Pons (tissue), 1 donor: ENCODE data around the gene TRIP6.
"Not testable (repeated sequence)": the region's sequence is repeated elsewhere in the genome, so short reads cannot be mapped to it uniquely, and the experiment has no call there.

Experiments used
- DNase-seq: peaks from one replicate; pipeline ENCODE4 v3.0.0-alpha.2; 2016; ENCODE audit warnings: low spot score

Gene TRIP6

DNA sequence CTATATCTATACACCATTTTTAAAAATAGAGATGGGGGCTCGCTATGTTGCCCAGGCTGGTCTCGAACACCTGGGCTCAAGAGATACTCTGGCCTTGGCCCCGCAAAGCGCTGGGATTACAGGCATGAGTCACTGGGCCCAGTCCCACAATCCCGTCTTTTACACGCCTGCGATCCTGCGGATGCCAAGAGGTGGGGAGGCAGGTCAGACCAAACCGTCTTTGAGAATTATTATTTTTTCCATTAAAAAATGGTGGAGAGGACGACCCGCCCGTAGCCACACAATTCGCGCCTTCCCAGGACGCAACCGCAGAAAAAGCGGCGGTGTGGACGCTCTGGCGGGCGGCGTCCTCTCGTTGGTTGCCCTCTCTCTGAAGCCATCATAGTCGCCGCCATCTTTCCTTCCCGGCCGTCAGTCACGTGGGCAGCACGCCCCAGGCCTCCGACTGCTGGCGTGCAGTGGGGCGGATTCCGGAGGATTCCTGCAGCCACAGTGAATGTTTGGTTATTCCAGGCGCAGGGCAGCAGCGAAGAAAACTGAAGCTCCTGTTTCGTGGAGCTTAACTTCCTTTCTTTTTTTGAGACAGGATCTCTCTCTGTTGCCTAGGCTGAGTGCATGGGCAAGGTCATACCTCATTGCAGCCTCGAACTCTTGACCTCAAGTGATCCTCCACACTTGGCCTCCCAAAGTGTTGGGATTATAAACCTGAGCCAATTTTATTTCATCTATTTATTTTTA is 29.9 kb upstream of the TRIP6 start:
- DNase-seq = peak; percentile 84

- DNase-seq = no peak
These were observed 27.8 kb upstream of the TRIP6 start for GRCh38 chr7:100839361-100839760.

DNA sequence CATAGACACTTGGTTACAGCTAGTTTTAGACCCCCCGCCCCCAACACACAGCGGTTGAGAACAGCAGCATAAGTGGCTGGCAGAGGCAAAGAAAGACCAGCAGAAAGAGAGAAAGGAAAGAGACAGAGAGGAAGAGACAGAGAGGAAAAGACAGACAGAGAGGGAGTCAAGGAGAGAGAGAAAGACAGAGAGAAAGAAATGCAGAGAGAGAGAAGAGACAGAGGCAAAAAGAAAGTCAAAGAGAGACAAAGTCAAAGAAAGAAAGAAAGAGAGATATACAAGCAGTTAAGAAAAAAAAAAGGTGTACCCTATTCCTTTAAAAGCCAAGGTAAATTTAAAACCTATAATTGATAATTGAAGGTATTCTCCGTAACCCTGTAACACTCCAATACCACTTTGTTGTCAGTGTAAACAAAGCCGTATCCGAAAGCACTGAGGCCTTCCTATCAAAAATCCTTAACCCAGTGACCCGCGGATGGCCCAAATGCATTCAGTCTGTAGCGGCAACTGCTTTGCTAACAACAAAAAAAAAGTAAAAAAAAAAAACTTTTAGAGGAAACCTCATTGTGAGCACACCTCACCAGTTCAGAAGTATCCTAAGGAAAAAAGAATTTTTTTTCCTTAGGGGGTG is 26.6 kb upstream of the TRIP6 start:
- no peak for DNase-seq

- no peak for DNase-seq
These were observed 19.8 kb upstream of the TRIP6 start for GRCh38 chr7:100847360-100847759.

- peak; percentile 78 for DNase-seq
These were observed 14.9 kb upstream of the TRIP6 start, which contains the start of gene SLC12A9 for GRCh38 chr7:100852048-100852872. Gene SLC12A9 (plus strand): TSS chr7:100852713. CDS start chr7:100854198, 1,485 bp downstream.

DNA sequence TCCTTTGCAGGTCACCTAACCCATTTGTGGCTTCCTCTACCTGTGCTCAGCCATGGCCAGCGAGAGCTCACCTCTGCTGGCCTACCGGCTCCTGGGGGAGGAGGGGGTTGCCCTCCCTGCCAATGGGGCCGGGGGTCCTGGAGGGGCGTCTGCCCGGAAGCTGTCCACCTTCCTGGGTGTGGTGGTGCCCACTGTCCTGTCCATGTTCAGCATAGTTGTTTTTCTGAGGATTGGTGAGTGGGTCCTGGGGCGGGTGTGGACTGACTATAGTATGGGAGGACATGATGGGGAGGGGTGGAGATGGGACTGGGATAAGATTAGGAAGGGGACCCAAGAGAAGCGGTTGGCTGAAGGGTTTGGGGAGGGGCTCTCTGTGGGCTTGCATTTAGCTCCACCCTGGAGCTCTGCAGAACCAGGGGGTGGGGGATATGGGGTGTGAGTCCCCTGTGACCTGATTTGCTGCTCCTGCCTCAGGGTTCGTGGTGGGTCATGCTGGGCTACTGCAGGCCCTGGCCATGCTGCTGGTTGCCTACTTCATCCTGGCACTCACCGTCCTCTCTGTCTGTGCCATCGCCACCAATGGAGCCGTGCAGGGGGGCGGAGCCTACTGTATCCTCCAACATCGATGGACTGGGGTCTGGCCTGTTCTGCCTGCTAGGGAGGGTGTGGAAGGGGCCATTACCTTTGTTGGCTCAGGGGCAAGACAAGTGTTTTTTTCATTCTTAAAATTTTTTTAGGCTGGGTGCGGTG is 12.9 kb upstream of the TRIP6 start:
- DNase-seq = no peak

GRCh38 chr7:100854899-100855298 is 12.3 kb upstream of the TRIP6 start:
- not testable (repeated sequence) for DNase-seq

DNA sequence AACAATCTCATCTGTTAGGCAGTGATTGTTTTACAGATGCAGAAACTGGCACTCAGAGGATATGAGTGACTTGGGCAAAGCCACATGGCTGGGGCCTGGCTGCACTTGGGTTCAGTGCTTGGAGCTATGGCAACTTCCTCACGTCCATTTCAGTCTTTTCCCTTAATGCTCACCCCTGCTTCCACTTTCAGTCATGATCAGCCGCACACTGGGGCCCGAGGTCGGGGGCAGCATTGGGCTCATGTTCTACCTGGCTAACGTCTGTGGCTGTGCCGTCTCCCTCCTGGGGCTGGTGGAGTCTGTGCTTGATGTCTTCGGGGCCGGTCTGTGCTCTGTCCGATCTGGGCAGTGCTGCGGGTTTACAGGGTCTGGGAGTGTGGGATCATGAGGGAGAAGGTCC is 11.7 kb upstream of the TRIP6 start:
- no peak for DNase-seq

- DNase-seq = no peak
These were observed 10.3 kb upstream of the TRIP6 start for GRCh38 chr7:100856871-100857282.

DNA sequence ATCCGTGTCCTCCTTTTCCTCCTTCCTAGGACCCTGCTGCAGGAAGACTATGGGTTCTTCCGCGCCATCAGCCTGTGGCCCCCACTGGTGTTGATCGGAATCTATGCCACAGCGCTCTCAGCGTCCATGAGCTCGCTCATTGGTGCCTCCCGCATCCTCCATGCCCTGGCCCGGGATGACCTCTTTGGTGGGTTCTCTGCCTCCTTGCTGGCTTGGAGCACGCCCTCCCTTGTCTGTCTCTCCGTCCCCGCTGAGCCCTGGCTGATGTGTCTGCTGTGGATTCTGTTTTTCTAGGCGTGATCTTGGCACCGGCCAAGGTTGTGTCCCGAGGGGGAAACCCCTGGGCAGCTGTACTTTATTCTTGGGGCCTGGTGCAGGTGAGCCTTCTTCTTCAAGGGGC is 7.3 kb upstream of the TRIP6 start:
- no peak for DNase-seq

GRCh38 chr7:100860702-100861615 is 6.2 kb upstream of the TRIP6 start:
- no peak for DNase-seq

DNA sequence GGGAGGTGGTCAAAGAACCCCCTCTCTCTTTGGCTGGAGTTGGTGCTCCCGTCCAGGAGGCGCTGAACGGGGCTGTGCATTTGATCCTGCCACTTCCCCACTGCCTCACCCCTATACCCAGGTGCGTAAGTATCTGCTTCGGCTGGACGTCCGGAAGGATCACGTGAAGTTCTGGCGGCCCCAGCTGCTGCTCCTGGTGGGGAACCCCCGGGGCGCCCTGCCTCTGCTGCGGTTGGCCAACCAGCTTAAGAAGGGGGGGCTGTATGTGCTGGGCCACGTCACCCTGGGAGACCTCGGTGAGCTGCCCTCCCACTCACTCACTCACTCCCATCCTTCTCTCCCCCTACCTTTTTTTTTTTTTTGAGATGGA is 5.6 kb upstream of the TRIP6 start:
- DNase-seq = no peak

GRCh38 chr7:100863406-100863950 is 3.7 kb upstream of the TRIP6 start:
- DNase-seq = peak; percentile 72

- DNase-seq = no peak
These were observed 2.8 kb upstream of the TRIP6 start for GRCh38 chr7:100864263-100864845.

- no peak for DNase-seq
These were observed 1.7 kb upstream of the TRIP6 start for GRCh38 chr7:100865372-100865911.

DNA sequence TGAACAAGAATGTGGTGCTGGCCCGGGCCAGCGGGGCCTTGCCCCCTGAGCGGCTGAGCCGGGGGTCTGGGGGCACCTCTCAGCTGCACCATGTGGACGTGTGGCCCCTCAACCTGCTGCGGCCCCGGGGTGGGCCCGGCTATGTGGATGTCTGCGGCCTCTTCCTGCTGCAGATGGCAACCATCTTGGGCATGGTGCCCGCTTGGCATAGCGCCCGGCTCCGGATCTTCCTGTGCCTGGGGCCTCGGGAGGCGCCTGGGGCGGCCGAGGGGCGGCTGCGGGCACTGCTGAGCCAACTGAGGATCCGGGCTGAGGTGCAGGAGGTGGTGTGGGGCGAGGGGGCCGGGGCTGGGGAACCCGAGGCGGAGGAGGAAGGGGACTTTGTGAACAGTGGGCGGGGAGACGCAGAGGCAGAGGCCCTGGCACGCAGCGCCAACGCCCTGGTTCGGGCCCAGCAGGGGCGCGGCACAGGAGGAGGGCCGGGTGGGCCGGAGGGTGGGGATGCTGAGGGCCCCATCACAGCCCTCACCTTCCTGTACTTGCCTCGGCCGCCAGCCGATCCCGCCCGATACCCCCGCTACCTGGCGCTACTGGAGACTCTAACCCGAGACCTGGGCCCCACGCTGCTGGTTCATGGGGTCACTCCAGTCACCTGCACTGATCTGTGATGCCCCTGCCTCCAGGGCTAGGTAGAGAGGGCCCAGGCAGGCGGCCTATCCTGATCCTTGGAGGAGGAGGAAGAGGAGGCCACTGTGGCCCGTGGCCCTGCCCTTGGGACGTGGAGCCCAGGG is 1.1 kb upstream of the TRIP6 start:
- DNase-seq = peak; percentile 82

- no peak for DNase-seq
These were observed 503 bp upstream of the TRIP6 start for GRCh38 chr7:100866729-100867039.

DNA sequence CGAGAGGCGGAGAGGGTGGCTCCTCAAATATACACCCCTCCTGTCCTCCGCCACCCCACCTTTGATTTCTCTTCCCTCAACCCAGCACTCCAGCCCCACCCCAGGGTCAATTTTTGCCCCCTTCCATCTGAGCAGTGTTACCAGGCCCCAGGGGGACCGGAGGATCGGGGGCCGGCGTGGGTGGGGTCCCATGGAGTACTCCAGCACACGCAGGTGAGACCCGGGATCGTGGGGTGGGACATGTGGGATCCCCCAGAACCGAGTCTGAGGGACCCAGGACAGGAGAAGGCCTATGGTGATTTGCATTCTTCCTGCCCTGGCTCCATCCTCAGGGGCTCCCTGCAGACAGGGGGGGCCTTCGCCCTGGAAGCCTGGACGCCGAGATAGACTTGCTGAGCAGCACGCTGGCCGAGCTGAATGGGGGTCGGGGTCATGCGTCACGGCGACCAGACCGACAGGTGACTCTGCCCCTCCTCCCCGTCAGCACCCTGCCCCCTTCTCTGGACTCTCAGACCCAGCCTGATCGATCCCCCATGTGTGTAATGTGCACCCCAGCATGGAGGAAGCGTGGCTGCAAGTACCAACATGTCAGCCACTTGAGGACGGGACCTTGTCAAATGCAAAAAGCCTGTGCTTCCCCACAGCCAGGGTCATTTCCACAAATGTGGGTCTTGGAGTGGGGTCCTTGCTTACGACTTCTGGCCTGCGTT is 744 bp downstream of the TRIP6 start:
- no peak for DNase-seq
